PC-3 (cell line): ENCODE data around the gene WIZ. TPM values are rescaled to one million over a fixed set of nuclear protein-coding genes. Genes with fewer than 3 reads are reported as not detected.

Experiments
- ATAC-seq: fragments of 200-7000 bp; cut with Tn5 transposase; 2 replicates; pipeline ENCODE4 v1.9.1; 2020; ENCODE audit warnings: mild to moderate bottlenecking, moderate library complexity
- BruUV-seq: library from RNA; stranded (reverse); fragments of 400-500 nt; replicated peaks from 2 replicates; lab custom pipeline; 2021; lab: Mats Ljungman, UMichigan
- CTCF ChIA-PET: fragments of 300-600 bp; sonication (Branson Sonifier 250); formaldehyde crosslinking; loops from one replicate; lab custom pipeline; 2022; ENCODE audit warnings: antibody characterized with exemption; lab: Charles Lee
- POLR2A ChIA-PET: fragments of 300-600 bp; sonication (Branson Sonifier 250); formaldehyde crosslinking; loops from one replicate; lab custom pipeline; 2022; ENCODE audit warnings: antibody characterized with exemption; ENCODE audit not compliant: unreplicated experiment; lab: Charles Lee
- DNase-seq: peaks from one replicate; pipeline ENCODE4 v3.0.0-alpha.2; 2015
- H2AFZ ChIP-seq: fragments of 300-600 bp; sonication (generic); 2 replicates; pipeline ENCODE4 v1.6.0; 2016; ENCODE audit warnings: antibody characterized with exemption, low read length
- H3F3A ChIP-seq: fragments of 300-600 bp; sonication (generic); one replicate; pipeline ENCODE4 v1.6.0; 2017; ENCODE audit warnings: antibody characterized with exemption, low read length, control low read depth, mild to moderate bottlenecking; ENCODE audit not compliant: unreplicated experiment
- H3K27ac ChIP-seq: fragments of 300-600 bp; sonication (generic); 2 replicates; pipeline ENCODE4 v1.5.1; 2016; ENCODE audit warnings: mild to moderate bottlenecking, low read length
- H3K27me3 ChIP-seq: fragments of 300-600 bp; sonication (generic); 2 replicates; pipeline ENCODE4 v1.6.1; 2016; ENCODE audit warnings: low read length, mixed read lengths
- H3K36me3 ChIP-seq: fragments of 300-600 bp; sonication (generic); 2 replicates; pipeline ENCODE4 v1.6.1; 2016; ENCODE audit warnings: low read depth, mixed run types, low read length, mixed read lengths
- H3K4me1 ChIP-seq: fragments of 300-600 bp; sonication (generic); 2 replicates; pipeline ENCODE4 v1.5.1; 2016; ENCODE audit warnings: low read length; ENCODE audit not compliant: insufficient read depth
- H3K4me2 ChIP-seq: fragments of 300-600 bp; sonication (generic); 2 replicates; pipeline ENCODE4 v1.6.0; 2016; ENCODE audit warnings: low read length
- H3K4me3 ChIP-seq: fragments of 300-600 bp; sonication (generic); 2 replicates; pipeline ENCODE4 v1.5.1; 2016; ENCODE audit warnings: mild to moderate bottlenecking, low read length, mixed read lengths
- H3K79me2 ChIP-seq: fragments of 300-600 bp; sonication (generic); 2 replicates; pipeline ENCODE4 v1.6.1; 2017; ENCODE audit warnings: low read length, mixed read lengths
- H3K9ac ChIP-seq: fragments of 300-600 bp; sonication (generic); 2 replicates; pipeline ENCODE4 v1.6.0; 2016; ENCODE audit warnings: mild to moderate bottlenecking, low read length
- H3K9me2 ChIP-seq: fragments of 300-600 bp; sonication (generic); replicated peaks from 2 replicates; pipeline ENCODE4 v1.6.1; 2016; ENCODE audit warnings: mixed run types, low read length, mixed read lengths
- H3K9me3 ChIP-seq: fragments of 300-600 bp; sonication (generic); 2 replicates; pipeline ENCODE4 v1.6.1; 2016; ENCODE audit warnings: low read length, mixed read lengths
- H4K20me1 ChIP-seq: fragments of 300-600 bp; sonication (generic); 2 replicates; pipeline ENCODE4 v1.6.1; 2016; ENCODE audit warnings: low read length, mixed read lengths
- EZH2 ChIP-seq: fragments of 300-600 bp; sonication (generic); IDR thresholded peaks from one replicate; pipeline ENCODE4 v1.6.1; 2017; ENCODE audit warnings: antibody characterized with exemption, mild to moderate bottlenecking, low read length; ENCODE audit not compliant: unreplicated experiment
- EZH2phosphoT487 ChIP-seq: fragments of 300-600 bp; sonication (generic); IDR thresholded peaks from 2 replicates; pipeline ENCODE4 v1.6.1; 2018; ENCODE audit warnings: mild to moderate bottlenecking, antibody characterized with exemption, low read length, borderline replicate concordance
- intact Hi-C: fragments of 100-400 bp; cut with micrococcal nuclease; formaldehyde crosslinking; loops from 2 replicates; pipeline ENCODE4 v1.9.0; 2023
- total RNA-seq: library from RNA; depleted of rRNA; stranded (reverse); fragments of >200 nt; gene quantifications from 2 replicates; pipeline ENCODE4 v1.2.3, GENCODE V29; 2014
- TF ChIP-seq, protein P1 (sequence below): fragments of 300-600 bp; sonication (generic); conservative IDR thresholded peaks from 2 replicates; pipeline ENCODE4 v1.5.1; 2017; ENCODE audit warnings: antibody characterized with exemption, low read depth, mild to moderate bottlenecking, low read length

The WIZ gene
- total RNA-seq, 1 experiment from 2014 or later: 35.1 TPM

DNA sequence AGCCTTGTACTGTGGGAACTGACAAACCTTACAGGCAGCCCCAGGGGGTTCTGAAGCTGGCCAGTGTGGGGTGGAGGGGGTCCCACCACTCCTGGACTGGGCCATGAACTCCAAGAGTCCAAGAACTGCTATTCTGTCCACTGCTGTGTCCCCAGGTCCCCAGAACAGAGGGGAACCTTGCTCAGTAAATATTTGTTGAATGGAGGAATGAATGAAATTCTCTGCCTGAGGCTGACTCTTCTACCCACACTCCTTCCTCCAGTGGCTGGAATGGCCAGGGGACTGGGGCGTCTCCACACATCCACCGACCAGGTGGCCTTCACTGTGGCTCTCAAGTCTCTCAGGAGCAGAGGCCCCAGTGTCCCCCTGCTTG is 11.6 kb downstream of the WIZ start:
- CTCF ChIA-PET: no interaction called here
- Histone ChIP-seq H3K27me3 (no peaks in the 10 kb centered on the region), H3K9me2 (no peaks in the 10 kb centered on the region), H3K36me3 (no peaks in the 10 kb centered on the region), H3K4me2 (no peak overlapping the region), H4K20me1 (no peaks in the 10 kb centered on the region), H3K27ac (no peak overlapping the region), H2AFZ (no peak overlapping the region), H3K9ac (no peak overlapping the region), H3K79me2 (no peaks in the 10 kb centered on the region), H3K4me3 (no peak overlapping the region), H3F3A (no peaks in the 10 kb centered on the region), H3K9me3 (no peaks in the 10 kb centered on the region), H3K4me1 (peaks cover 5% of the 10 kb centered on the region; the same call in 1 of the 2 replicates)
- intact Hi-C loops: no loop called here
- no TSS peak for BruUV-seq
- POLR2A ChIA-PET: no interaction called here
- ATAC-seq (no peak), DNase-seq (no peak)
- TF ChIP-seq EZH2phosphoT487: no peak
- TF ChIP-seq, protein P1, sequence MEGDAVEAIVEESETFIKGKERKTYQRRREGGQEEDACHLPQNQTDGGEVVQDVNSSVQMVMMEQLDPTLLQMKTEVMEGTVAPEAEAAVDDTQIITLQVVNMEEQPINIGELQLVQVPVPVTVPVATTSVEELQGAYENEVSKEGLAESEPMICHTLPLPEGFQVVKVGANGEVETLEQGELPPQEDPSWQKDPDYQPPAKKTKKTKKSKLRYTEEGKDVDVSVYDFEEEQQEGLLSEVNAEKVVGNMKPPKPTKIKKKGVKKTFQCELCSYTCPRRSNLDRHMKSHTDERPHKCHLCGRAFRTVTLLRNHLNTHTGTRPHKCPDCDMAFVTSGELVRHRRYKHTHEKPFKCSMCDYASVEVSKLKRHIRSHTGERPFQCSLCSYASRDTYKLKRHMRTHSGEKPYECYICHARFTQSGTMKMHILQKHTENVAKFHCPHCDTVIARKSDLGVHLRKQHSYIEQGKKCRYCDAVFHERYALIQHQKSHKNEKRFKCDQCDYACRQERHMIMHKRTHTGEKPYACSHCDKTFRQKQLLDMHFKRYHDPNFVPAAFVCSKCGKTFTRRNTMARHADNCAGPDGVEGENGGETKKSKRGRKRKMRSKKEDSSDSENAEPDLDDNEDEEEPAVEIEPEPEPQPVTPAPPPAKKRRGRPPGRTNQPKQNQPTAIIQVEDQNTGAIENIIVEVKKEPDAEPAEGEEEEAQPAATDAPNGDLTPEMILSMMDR: no peak
- TF ChIP-seq EZH2: no peak

DNA sequence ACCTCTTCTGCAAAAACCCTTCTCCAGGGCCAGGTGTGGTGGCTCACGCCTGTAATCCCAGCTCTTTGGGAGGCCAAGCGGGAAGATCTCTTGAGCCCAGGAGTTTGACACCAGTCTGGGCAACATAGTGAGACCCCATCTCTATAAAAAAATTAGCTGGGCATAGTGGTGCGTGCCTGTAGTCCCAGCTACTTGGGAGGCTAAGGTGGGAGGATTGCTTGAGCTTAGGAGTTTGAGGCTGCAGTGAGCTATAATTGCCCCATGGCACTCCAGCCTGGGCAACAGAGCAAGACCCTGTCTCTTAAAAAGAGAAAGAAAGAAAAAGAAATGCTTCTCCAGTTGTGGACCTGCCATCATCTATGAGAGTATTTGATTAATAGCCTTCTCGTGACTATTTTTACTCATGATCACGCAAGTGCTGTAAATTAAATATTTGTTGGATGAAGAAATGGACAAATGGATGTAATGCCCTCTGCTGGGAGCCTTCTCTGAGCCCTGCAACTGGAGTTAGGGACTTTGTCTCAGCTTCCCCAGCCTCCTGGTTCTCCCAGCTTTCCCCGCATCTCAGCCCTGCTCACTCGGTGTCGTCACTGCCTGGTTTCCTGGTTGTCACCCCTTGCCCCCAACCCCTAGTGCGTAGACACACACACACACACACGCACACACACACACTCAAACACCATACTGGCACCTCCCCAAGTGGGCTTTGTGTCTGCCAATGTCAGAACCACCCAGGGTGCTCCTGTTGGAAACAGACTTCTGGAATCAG is 12.2 kb downstream of the WIZ start:
- H4K20me1 ChIP-seq: no peaks in the 10 kb centered on the region
- no peak overlapping the region for H3K9ac ChIP-seq
- no peak overlapping the region for H2AFZ ChIP-seq
- no peaks in the 10 kb centered on the region for H3K27me3 ChIP-seq
- H3K9me2 ChIP-seq: no peaks in the 10 kb centered on the region
- ATAC-seq (no peak), DNase-seq (no peak)
- no peaks in the 10 kb centered on the region for H3K79me2 ChIP-seq
- intact Hi-C loops: no loop called here
- no peak overlapping the region for H3K27ac ChIP-seq
- no peaks in the 10 kb centered on the region for H3K9me3 ChIP-seq
- ChIA-PET CTCF (no interaction called here), POLR2A (no interaction called here)
- no peaks in the 10 kb centered on the region for H3K36me3 ChIP-seq
- TF ChIP-seq, protein P1: peak; percentile 31; the same call in 1 of the 2 replicates
- no peak for TF ChIP-seq EZH2
- peaks cover 7% of the 10 kb centered on the region; the same call in 1 of the 2 replicates for H3K4me1 ChIP-seq
- BruUV-seq: no TSS peak
- H3F3A ChIP-seq: no peaks in the 10 kb centered on the region
- no peak overlapping the region for H3K4me3 ChIP-seq
- no peak overlapping the region for H3K4me2 ChIP-seq

DNA sequence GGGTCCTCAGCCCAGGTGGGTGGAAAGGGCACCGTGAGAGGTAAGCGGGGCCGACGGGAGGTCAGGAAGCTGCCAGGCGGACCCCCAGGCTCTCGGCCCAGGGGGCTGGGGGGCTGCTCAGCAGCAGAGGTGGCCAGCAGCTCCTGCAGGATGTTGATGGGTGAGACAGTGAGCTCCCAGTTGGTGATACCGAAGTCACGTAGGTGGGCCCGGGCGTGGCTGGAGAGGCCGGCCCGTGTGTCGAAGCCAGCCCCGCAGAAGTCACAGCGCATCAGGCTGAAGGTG is 13.0 kb downstream of the WIZ start:
- ChIA-PET POLR2A (no interaction called here), CTCF (no interaction called here)

More for the DNA sequence above, 13.0 kb downstream of the WIZ start:
- ATAC-seq: no peak
- no peak for TF ChIP-seq EZH2phosphoT487
- TF ChIP-seq, protein P1: no peak
- no peak for TF ChIP-seq EZH2
- Histone ChIP-seq H3K27ac (no peak overlapping the region), H3K9me2 (no peaks in the 10 kb centered on the region), H3K4me2 (no peak overlapping the region), H3F3A (no peaks in the 10 kb centered on the region), H3K79me2 (peaks cover 5% of the 10 kb centered on the region), H3K27me3 (no peaks in the 10 kb centered on the region), H4K20me1 (no peaks in the 10 kb centered on the region), H2AFZ (no peak overlapping the region), H3K9me3 (no peaks in the 10 kb centered on the region), H3K9ac (no peak overlapping the region), H3K4me3 (no peak overlapping the region), H3K36me3 (no peaks in the 10 kb centered on the region), H3K4me1 (peaks cover 7% of the 10 kb centered on the region; the same call in 1 of the 2 replicates)
- intact Hi-C loops: no loop called here
- BruUV-seq: no TSS peak
- no peak for DNase-seq
